H9 (cell line): Measurements from ENCODE around the gene LSS. TPM values are rescaled to one million over a fixed set of nuclear protein-coding genes. Genes with fewer than 3 reads are reported as not detected.

Experiments used
- DNase-seq: peaks from one replicate; pipeline ENCODE4 v3.0.0-alpha.2; 2017
- H2AFZ ChIP-seq: one replicate; pipeline ENCODE4 v1.6.1; 2013; ENCODE audit warnings: mild to moderate bottlenecking, low read length, control low read depth, moderate library complexity
- H2AK5ac ChIP-seq: 2 replicates; pipeline ENCODE4 v1.6.1; 2013; ENCODE audit warnings: low read length, control low read depth, mixed read lengths; ENCODE audit not compliant: insufficient read length
- H2BK120ac ChIP-seq: one replicate; pipeline ENCODE4 v1.6.1; 2013; ENCODE audit warnings: low read depth, mild to moderate bottlenecking, low read length, control low read depth, inconsistent platforms; ENCODE audit not compliant: poor library complexity, severe bottlenecking
- H2BK12ac ChIP-seq: 2 replicates; pipeline ENCODE4 v1.6.1; 2013; ENCODE audit warnings: low read length, control low read depth, mixed read lengths, low read depth; ENCODE audit not compliant: insufficient read length
- H2BK15ac ChIP-seq: 2 replicates; pipeline ENCODE4 v1.6.1; 2013; ENCODE audit warnings: low read depth, low read length, control low read depth
- H2BK20ac ChIP-seq: one replicate; pipeline ENCODE4 v1.6.1; 2013; ENCODE audit warnings: low read depth, mild to moderate bottlenecking, low read length, control low read depth, inconsistent platforms; ENCODE audit not compliant: poor library complexity, severe bottlenecking
- H2BK5ac ChIP-seq: 2 replicates; pipeline ENCODE4 v1.6.1; 2013; ENCODE audit warnings: low read length, control low read depth, mixed read lengths; ENCODE audit not compliant: insufficient read length
- H3K14ac ChIP-seq: 2 replicates; pipeline ENCODE4 v1.6.1; 2013; ENCODE audit warnings: low read length, control low read depth; ENCODE audit not compliant: insufficient read depth
- H3K18ac ChIP-seq: 2 replicates; pipeline ENCODE4 v1.6.1; 2013; ENCODE audit warnings: low read depth, mild to moderate bottlenecking, mixed read lengths, low read length, control low read depth; ENCODE audit not compliant: insufficient read length
- H3K23ac ChIP-seq: 2 replicates; pipeline ENCODE4 v1.6.1; 2013; ENCODE audit warnings: low read length, control low read depth, mixed read lengths, low read depth; ENCODE audit not compliant: insufficient read length
- H3K23me2 ChIP-seq: 2 replicates; pipeline ENCODE4 v1.6.1; 2013; ENCODE audit warnings: low read depth, mild to moderate bottlenecking, mixed read lengths, low read length, control low read depth; ENCODE audit not compliant: insufficient read length, poor library complexity, severe bottlenecking
- H3K27ac ChIP-seq: 2 replicates; pipeline ENCODE4 v1.5.1; 2013; ENCODE audit warnings: low read length, control low read depth, mixed read lengths, low read depth; ENCODE audit not compliant: insufficient read length
- H3K27me3 ChIP-seq: 2 replicates; pipeline ENCODE4 v1.6.1; 2013; ENCODE audit warnings: low read length, control low read depth, inconsistent platforms; ENCODE audit not compliant: insufficient read depth
- H3K4ac ChIP-seq: 2 replicates; pipeline ENCODE4 v1.6.1; 2013; ENCODE audit warnings: low read depth, mild to moderate bottlenecking, control low read depth, inconsistent platforms, low read length, moderate library complexity
- H3K4me1 ChIP-seq: 2 replicates; pipeline ENCODE4 v1.6.1; 2013; ENCODE audit warnings: low read length, control low read depth, inconsistent platforms; ENCODE audit not compliant: insufficient read depth
- H3K4me2 ChIP-seq: 2 replicates; pipeline ENCODE4 v1.6.1; 2013; ENCODE audit warnings: low read length, control low read depth, mixed read lengths; ENCODE audit not compliant: insufficient read length, insufficient read depth
- H3K56ac ChIP-seq: 2 replicates; pipeline ENCODE4 v1.6.1; 2013; ENCODE audit warnings: low read depth, mild to moderate bottlenecking, mixed read lengths, low read length, control low read depth; ENCODE audit not compliant: insufficient read length
- H3K79me1 ChIP-seq: 2 replicates; pipeline ENCODE4 v1.6.1; 2013; ENCODE audit warnings: low read depth, mild to moderate bottlenecking, moderate library complexity, low read length, control low read depth, inconsistent platforms; ENCODE audit not compliant: insufficient read depth, poor library complexity, severe bottlenecking
- H3K79me2 ChIP-seq: 2 replicates; pipeline ENCODE4 v1.6.1; 2013; ENCODE audit warnings: low read length, control low read depth, inconsistent platforms; ENCODE audit not compliant: insufficient read depth
- H3K9ac ChIP-seq: 2 replicates; pipeline ENCODE4 v1.6.1; 2013; ENCODE audit warnings: low read length, control low read depth, mixed read lengths; ENCODE audit not compliant: insufficient read length; ENCODE audit errors: extremely low read depth
- H3K9me3 ChIP-seq: one replicate; pipeline ENCODE4 v1.6.1; 2013; ENCODE audit warnings: low read depth, low read length, inconsistent platforms; ENCODE audit not compliant: control insufficient read depth
- H3T11ph ChIP-seq: one replicate; pipeline ENCODE4 v1.6.1; 2013; ENCODE audit warnings: mild to moderate bottlenecking, low read length, control low read depth, inconsistent platforms
- H4K20me1 ChIP-seq: one replicate; pipeline ENCODE4 v1.6.1; 2013; ENCODE audit not compliant: control insufficient read depth, insufficient read length, insufficient read depth
- H4K5ac ChIP-seq: 2 replicates; pipeline ENCODE4 v1.6.1; 2013; ENCODE audit warnings: low read depth, mild to moderate bottlenecking, mixed read lengths, low read length, control low read depth; ENCODE audit not compliant: insufficient read length
- H4K8ac ChIP-seq: replicated peaks from 2 replicates; pipeline ENCODE4 v1.6.1; 2013; ENCODE audit warnings: low read length, control low read depth, mixed read lengths, low read depth; ENCODE audit not compliant: insufficient read length
- H4K91ac ChIP-seq: 2 replicates; pipeline ENCODE4 v1.6.1; 2013; ENCODE audit warnings: low read depth, mild to moderate bottlenecking, moderate library complexity, mixed read lengths, low read length, control low read depth; ENCODE audit not compliant: insufficient read length
- H3K27ac Mint-ChIP-seq, 3 experiments: 2 replicates in 2 of 3; 3 replicates in 1 of 3; pipeline ENCODE4 v1.8.0; 2020 to 2021; ENCODE audit warnings: mixed read lengths in 3 of 3, mild to moderate bottlenecking in 1 of 3, moderate library complexity in 1 of 3
- H3K27me3 Mint-ChIP-seq: 2 replicates; pipeline ENCODE4 v1.8.0; 2021; ENCODE audit warnings: low read depth, mild to moderate bottlenecking, moderate library complexity, mixed read lengths
- H3K36me3 Mint-ChIP-seq, 3 experiments: 2 replicates in 2 of 3; 3 replicates in 1 of 3; pipeline ENCODE4 v1.8.0; 2020 to 2021; ENCODE audit warnings: low read depth in 3 of 3, mixed read lengths in 3 of 3; ENCODE audit not compliant: insufficient read depth in 1 of 3
- H3K4me1 Mint-ChIP-seq, 2 experiments: 2 replicates each; pipeline ENCODE4 v1.8.0; 2020; ENCODE audit warnings: mixed read lengths in 2 of 2
- H3K4me3 Mint-ChIP-seq, 2 experiments: 2 replicates in 1 of 2; 3 replicates in 1 of 2; pipeline ENCODE4 v1.8.0; 2020 to 2021; ENCODE audit warnings: mild to moderate bottlenecking in 2 of 2, mixed read lengths in 2 of 2, moderate library complexity in 1 of 2
- H3K9me3 Mint-ChIP-seq, 2 experiments: 2 replicates in 1 of 2; 3 replicates in 1 of 2; pipeline ENCODE4 v1.8.0; 2020; ENCODE audit warnings: mild to moderate bottlenecking in 2 of 2, mixed read lengths in 2 of 2, moderate library complexity in 1 of 2
- WGBS: extraction: QIAGEN DNeasy Blood & Tissue Kit; methylation state at CpG from one replicate; pipeline ENCODE4 v1.1.7; 2013; ENCODE audit warnings: missing lambda C conversion rate, low lambda C conversion rate, mixed read lengths; ENCODE audit not compliant: insufficient read length; ENCODE audit errors: extremely low coverage; 5-methylcytosine and 5-hydroxymethylcytosine counted together
- total RNA-seq: library from RNA; stranded (reverse); gene quantifications from 2 replicates; pipeline ENCODE4 v1.2.1, GENCODE V29; 2021
- TF ChIP-seq, protein P1 (sequence below): fragments of 200-600 bp; sonication (generic); conservative IDR thresholded peaks from 3 replicates; pipeline ENCODE4 v1.8.0; 2021; ENCODE audit warnings: antibody characterized with exemption, mild to moderate bottlenecking

LSS gene
- total RNA-seq, 1 experiment from 2014 or later = 69.2 TPM

DNA sequence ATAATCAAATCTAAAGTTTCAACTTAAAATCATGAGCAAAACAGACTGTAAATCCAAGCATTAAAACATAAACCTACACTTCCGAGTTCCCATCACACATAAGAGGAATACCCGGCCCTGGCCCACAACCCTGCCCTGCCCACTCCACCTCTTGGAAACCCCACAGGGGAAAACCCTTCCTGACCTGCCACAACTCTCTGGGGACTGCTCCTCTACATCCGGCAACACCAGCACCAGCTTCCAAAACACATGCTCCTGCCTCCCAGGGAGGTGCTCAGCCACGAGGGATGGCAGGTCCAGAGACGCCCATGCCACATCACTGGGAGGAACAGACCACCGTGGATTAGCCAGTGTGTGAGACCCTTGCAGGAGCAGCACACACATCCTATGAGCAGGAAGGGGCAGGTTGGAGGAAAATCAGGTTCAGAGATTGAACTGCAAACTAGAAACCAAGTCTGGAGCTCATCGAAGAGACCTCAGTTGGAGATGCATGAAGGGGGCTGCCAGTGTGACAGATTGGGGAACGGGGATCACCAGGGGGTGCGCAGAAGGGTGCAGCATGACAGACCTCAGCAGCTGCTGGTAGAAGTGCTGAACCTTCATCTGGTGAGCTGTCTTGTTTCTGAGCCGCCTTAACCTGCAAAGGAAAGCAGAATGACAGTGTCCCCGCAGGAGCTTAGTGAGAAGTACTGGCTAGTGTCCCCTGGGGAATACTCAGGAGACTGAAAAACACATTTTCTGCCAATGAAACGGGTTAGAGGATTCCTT is 25.8 kb upstream of the LSS start:
- Mint-ChIP-seq H3K27ac (peak overlapping the region in 2 of 3 experiments; percentile 23 to 84; a peak in 5 of 7 replicates), H3K4me1 (no peaks in the 10 kb centered on the region), H3K4me3 (no peak overlapping the region), H3K36me3 (peaks cover 58 to 95% (median 81%) of the 10 kb centered on the region in 3 experiments; a peak in 6 of 7 replicates), H3K27me3 (no peaks in the 10 kb centered on the region), H3K9me3 (no peaks in the 10 kb centered on the region)
- Histone ChIP-seq H3K27me3 (no peaks in the 10 kb centered on the region), H2BK120ac (no peak overlapping the region), H3K4me2 (no peak overlapping the region), H3K18ac (no peak overlapping the region), H3K14ac (no peak overlapping the region), H3K56ac (no peak overlapping the region), H3T11ph (no peak overlapping the region), H4K91ac (no peak overlapping the region), H4K5ac (no peak overlapping the region), H3K79me1 (no peaks in the 10 kb centered on the region), H3K9ac (no peak overlapping the region), H2AK5ac (no peak overlapping the region), H3K23me2 (no peaks in the 10 kb centered on the region), H2BK12ac (no peak overlapping the region), H3K27ac (no peak overlapping the region), H3K9me3 (no peaks in the 10 kb centered on the region), H4K8ac (no peak overlapping the region), H2BK20ac (no peak overlapping the region), H3K4ac (no peak overlapping the region), H4K20me1 (no peaks in the 10 kb centered on the region), H2BK15ac (no peak overlapping the region), H3K79me2 (no peaks in the 10 kb centered on the region), H3K23ac (no peak overlapping the region), H2AFZ (no peak overlapping the region), H2BK5ac (no peak overlapping the region), H3K4me1 (no peaks in the 10 kb centered on the region)
- no peak for DNase-seq
- TF ChIP-seq, protein P1, sequence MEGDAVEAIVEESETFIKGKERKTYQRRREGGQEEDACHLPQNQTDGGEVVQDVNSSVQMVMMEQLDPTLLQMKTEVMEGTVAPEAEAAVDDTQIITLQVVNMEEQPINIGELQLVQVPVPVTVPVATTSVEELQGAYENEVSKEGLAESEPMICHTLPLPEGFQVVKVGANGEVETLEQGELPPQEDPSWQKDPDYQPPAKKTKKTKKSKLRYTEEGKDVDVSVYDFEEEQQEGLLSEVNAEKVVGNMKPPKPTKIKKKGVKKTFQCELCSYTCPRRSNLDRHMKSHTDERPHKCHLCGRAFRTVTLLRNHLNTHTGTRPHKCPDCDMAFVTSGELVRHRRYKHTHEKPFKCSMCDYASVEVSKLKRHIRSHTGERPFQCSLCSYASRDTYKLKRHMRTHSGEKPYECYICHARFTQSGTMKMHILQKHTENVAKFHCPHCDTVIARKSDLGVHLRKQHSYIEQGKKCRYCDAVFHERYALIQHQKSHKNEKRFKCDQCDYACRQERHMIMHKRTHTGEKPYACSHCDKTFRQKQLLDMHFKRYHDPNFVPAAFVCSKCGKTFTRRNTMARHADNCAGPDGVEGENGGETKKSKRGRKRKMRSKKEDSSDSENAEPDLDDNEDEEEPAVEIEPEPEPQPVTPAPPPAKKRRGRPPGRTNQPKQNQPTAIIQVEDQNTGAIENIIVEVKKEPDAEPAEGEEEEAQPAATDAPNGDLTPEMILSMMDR = no peak
- no CpG with 5 or more reads among the region's 12 CpGs for WGBS
